Tibial nerve (tissue), 4 donors: Measurements from ENCODE around the gene ZDHHC9. TPM values are rescaled to one million over a fixed set of nuclear protein-coding genes. Genes with fewer than 3 reads are reported as not detected.

Experiments used
- DNase-seq, 2 donors: peaks; one replicate each; pipeline ENCODE4 v3.0.0-alpha.2; 2019; ENCODE audit warnings: low spot score in 2 of 2
- H3K27ac ChIP-seq, 4 donors: fragments of 200-600 bp; sonication (generic) in 3 of 4; one replicate each; pipeline ENCODE4 v1.5.1; 2017 to 2019; ENCODE audit warnings: mild to moderate bottlenecking in 1 of 4
- H3K27me3 ChIP-seq, 2 donors: fragments of 200-600 bp; sonication (generic) in 1 of 2; one replicate each; pipeline versions ENCODE4 v1.5.1 to v1.6.0; 2017 to 2019
- H3K36me3 ChIP-seq, 3 donors: fragments of 200-600 bp; sonication (generic); one replicate each; pipeline ENCODE4 v1.5.1; 2018 to 2019
- H3K4me1 ChIP-seq, 4 donors: fragments of 200-600 bp; sonication (generic) in 3 of 4; one replicate each; pipeline ENCODE4 v1.5.1; 2017 to 2019
- H3K4me3 ChIP-seq, 4 donors: fragments of 200-600 bp; sonication (generic) in 3 of 4; one replicate each; pipeline ENCODE4 v1.5.1; 2017 to 2019; ENCODE audit warnings: mild to moderate bottlenecking in 1 of 4, moderate library complexity in 1 of 4
- H3K9me3 ChIP-seq, 4 donors: fragments of 200-600 bp; sonication (generic) in 3 of 4; one replicate each; pipeline ENCODE4 v1.5.1; 2017 to 2019
- EP300 ChIP-seq, 2 donors: sonication (generic); formaldehyde crosslinking; IDR thresholded peaks; one replicate each; pipeline ENCODE4 v1.6.1; 2017; ENCODE audit warnings: antibody characterized with exemption in 2 of 2, mild to moderate bottlenecking in 1 of 2
- POLR2A ChIP-seq, 2 donors: fragments of 450-650 bp; IDR thresholded peaks; one replicate each; pipeline ENCODE4 v1.6.1; 2017; ENCODE audit warnings: antibody characterized with exemption in 2 of 2, mild to moderate bottlenecking in 2 of 2, moderate library complexity in 2 of 2
- WGBS, 2 donors: methylation state at CpG; one replicate each; pipeline ENCODE4 v1.1.5; 2018; 5-methylcytosine and 5-hydroxymethylcytosine counted together
- total RNA-seq, 4 donors: library from RNA; depleted of rRNA; stranded (reverse); fragments of >200 nt; gene quantifications; one replicate each; pipeline ENCODE4 v1.1.0, GENCODE V29; 2016
- TF ChIP-seq, protein P1 (sequence below), 5 experiments: fragments of 200-600 bp in 3 of 5; fragments of 450-650 bp in 2 of 5; sonication (generic) in 3 of 5; IDR thresholded peaks; one replicate each; pipeline ENCODE4 v1.5.1; 2016 to 2019; ENCODE audit warnings: antibody characterized with exemption in 5 of 5, mild to moderate bottlenecking in 3 of 5, moderate library complexity in 2 of 5

Gene ZDHHC9
- total RNA-seq, 4 donors from 2014 or later, result 14.0 to 27.6 (median 19.1) TPM

- TF ChIP-seq, protein P1, sequence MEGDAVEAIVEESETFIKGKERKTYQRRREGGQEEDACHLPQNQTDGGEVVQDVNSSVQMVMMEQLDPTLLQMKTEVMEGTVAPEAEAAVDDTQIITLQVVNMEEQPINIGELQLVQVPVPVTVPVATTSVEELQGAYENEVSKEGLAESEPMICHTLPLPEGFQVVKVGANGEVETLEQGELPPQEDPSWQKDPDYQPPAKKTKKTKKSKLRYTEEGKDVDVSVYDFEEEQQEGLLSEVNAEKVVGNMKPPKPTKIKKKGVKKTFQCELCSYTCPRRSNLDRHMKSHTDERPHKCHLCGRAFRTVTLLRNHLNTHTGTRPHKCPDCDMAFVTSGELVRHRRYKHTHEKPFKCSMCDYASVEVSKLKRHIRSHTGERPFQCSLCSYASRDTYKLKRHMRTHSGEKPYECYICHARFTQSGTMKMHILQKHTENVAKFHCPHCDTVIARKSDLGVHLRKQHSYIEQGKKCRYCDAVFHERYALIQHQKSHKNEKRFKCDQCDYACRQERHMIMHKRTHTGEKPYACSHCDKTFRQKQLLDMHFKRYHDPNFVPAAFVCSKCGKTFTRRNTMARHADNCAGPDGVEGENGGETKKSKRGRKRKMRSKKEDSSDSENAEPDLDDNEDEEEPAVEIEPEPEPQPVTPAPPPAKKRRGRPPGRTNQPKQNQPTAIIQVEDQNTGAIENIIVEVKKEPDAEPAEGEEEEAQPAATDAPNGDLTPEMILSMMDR (IDR thresholded peaks at IDR 0.05), result no peak
- TF ChIP-seq EP300 (IDR thresholded peaks at IDR 0.05), result no peak
- TF ChIP-seq POLR2A (IDR thresholded peaks at IDR 0.05), result no peak
- H3K36me3 ChIP-seq, result peaks cover 0 to 19% (median 0%) of the 10 kb centered on the region in 3 donors
- WGBS, 2 donors, result 10 to 13% methylated on average over 1 of the region's 1 CpG
Observed at GRCh38 chrX:129802863-129803262, 40.8 kb downstream of the ZDHHC9 start.

GRCh38 chrX:129800186-129800585 is 43.5 kb downstream of the ZDHHC9 start:
- no peak overlapping the region for H3K27ac ChIP-seq
- 77% methylated on average over 4 of the region's 4 CpGs for WGBS, 2 donors
- H3K9me3 ChIP-seq, result no peaks in the 10 kb centered on the region
- TF ChIP-seq POLR2A (IDR thresholded peaks at IDR 0.05), result no peak
- TF ChIP-seq EP300 (IDR thresholded peaks at IDR 0.05), result no peak
- TF ChIP-seq, protein P1 (IDR thresholded peaks at IDR 0.05), result no peak
- H3K27me3 ChIP-seq, result no peaks in the 10 kb centered on the region
- H3K4me1 ChIP-seq, result no peaks in the 10 kb centered on the region
- peaks cover 0 to 5% (median 0%) of the 10 kb centered on the region in 3 donors for H3K36me3 ChIP-seq
- no peak for DNase-seq
- no peak overlapping the region for H3K4me3 ChIP-seq

More at GRCh38 chrX:129802863-129803262, 40.8 kb downstream of the ZDHHC9 start:
- Histone ChIP-seq H3K27ac (no peak overlapping the region), H3K4me3 (no peak overlapping the region), H3K9me3 (no peaks in the 10 kb centered on the region), H3K27me3 (no peaks in the 10 kb centered on the region), H3K4me1 (no peaks in the 10 kb centered on the region)
- no peak for DNase-seq

DNA sequence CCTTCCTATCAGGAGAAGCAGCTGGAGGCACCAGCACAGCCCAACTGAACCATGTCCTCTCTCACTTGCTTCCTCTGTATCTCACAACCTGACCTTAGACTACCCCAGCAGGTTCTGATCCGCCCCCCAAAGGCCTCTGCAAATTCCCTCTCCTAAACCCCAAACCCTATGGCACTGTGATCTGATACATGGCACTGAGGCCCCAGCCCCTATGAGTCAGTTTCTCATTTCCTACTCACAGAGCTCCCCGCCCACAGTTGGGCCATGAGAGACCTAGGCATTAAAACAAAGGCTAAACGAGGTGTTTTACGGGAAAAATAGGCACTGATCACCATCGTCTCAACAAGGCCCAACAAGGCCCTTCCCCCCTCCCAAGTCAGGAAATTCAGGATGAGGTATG is 44.8 kb downstream of the ZDHHC9 start:
- Histone ChIP-seq H3K4me3 (no peak overlapping the region), H3K9me3 (no peaks in the 10 kb centered on the region), H3K27me3 (no peaks in the 10 kb centered on the region), H3K27ac (no peak overlapping the region), H3K36me3 (no peaks in the 10 kb centered on the region), H3K4me1 (no peaks in the 10 kb centered on the region)
- no peak for DNase-seq
- TF ChIP-seq, protein P1 (IDR thresholded peaks at IDR 0.05), result no peak
- TF ChIP-seq EP300 (IDR thresholded peaks at IDR 0.05) (no peak), POLR2A (IDR thresholded peaks at IDR 0.05) (no peak)
- 75 to 87% methylated on average over 5 of the region's 5 CpGs for WGBS, 2 donors

DNA sequence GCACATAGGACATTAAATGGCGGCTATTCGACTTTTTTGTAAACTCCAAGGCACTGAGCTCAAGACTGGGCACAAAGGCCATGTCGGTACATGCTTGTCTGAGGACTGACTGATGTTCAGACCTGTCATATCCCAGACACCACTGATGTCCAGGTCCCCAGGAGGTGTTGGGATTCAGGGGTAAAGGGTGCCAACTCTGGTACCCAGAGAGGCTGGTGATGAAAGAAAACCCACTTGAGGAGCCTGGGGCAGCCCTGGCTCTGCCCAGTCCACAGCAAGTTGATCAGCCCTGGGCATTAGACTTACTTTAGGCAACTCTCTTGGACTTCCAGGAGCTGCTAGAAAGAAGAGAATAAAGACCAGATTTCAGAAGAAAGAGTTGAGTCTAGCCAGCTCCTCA is 45.2 kb downstream of the ZDHHC9 start:
- 89 to 96% methylated on average over 3 of the region's 3 CpGs for WGBS, 2 donors
- Histone ChIP-seq H3K27ac (no peak overlapping the region), H3K4me1 (no peaks in the 10 kb centered on the region), H3K36me3 (no peaks in the 10 kb centered on the region), H3K4me3 (no peak overlapping the region), H3K9me3 (no peaks in the 10 kb centered on the region), H3K27me3 (no peaks in the 10 kb centered on the region)
- TF ChIP-seq EP300 (IDR thresholded peaks at IDR 0.05), result no peak
- TF ChIP-seq, protein P1 (IDR thresholded peaks at IDR 0.05), result no peak
- no peak for TF ChIP-seq POLR2A (IDR thresholded peaks at IDR 0.05)
- no peak for DNase-seq

DNA sequence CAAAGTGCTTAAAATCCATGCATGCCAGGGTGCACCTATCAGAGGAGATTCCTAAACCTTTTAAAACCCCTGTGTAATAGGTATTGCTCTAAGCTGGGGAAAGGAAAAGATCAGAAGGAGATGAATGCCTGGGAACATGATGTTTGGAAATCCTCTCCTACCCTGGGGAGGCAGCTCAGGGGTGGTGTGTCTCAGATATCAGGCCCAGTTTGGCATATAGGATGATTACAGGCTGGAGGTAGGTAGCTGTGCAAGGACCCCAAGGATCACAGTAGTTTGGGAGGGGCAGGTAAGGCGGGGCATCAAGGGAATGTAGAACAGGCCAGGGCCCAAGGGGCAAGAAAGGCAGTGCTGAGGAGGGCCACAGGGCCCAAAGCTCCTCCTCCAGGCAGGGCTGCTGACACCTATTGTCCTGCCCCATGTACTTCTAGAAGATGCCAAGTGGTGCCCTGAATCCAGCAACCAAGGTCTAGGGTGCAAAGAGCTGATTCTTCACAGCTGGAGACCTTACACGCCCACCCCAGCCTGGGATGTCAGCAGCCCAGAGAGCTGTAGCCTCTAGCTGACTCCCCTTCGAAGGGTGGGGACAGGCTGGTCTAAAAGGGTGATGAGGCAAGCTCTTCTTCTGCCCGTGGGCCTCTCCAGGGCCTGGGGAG is 46.3 kb downstream of the ZDHHC9 start:
- Histone ChIP-seq H3K4me3 (no peak overlapping the region), H3K27me3 (no peaks in the 10 kb centered on the region), H3K36me3 (no peaks in the 10 kb centered on the region), H3K9me3 (no peaks in the 10 kb centered on the region), H3K27ac (no peak overlapping the region), H3K4me1 (no peaks in the 10 kb centered on the region)
- DNase-seq, result no peak
- WGBS, 2 donors, result 76% methylated on average over 4 of the region's 4 CpGs; no CpG with 5 or more reads in 1 of the 2 donors
- TF ChIP-seq POLR2A (IDR thresholded peaks at IDR 0.05) (no peak), EP300 (IDR thresholded peaks at IDR 0.05) (no peak)
- TF ChIP-seq, protein P1 (IDR thresholded peaks at IDR 0.05), result no peak
